CD4-positive, alpha-beta T cell treated with Interleukin-6 for 4 hours (primary cell): ENCODE results near the gene FAM72D.
"Not testable (repeated sequence)": the region's sequence is repeated elsewhere in the genome, so short reads cannot be mapped to it uniquely, and the experiment has no call there.

ENCODE experiments used
- DNase-seq: peaks from one replicate; pipeline ENCODE4 v3.0.0-alpha.2; 2020; ENCODE audit warnings: mixed read lengths

Gene FAM72D

DNA sequence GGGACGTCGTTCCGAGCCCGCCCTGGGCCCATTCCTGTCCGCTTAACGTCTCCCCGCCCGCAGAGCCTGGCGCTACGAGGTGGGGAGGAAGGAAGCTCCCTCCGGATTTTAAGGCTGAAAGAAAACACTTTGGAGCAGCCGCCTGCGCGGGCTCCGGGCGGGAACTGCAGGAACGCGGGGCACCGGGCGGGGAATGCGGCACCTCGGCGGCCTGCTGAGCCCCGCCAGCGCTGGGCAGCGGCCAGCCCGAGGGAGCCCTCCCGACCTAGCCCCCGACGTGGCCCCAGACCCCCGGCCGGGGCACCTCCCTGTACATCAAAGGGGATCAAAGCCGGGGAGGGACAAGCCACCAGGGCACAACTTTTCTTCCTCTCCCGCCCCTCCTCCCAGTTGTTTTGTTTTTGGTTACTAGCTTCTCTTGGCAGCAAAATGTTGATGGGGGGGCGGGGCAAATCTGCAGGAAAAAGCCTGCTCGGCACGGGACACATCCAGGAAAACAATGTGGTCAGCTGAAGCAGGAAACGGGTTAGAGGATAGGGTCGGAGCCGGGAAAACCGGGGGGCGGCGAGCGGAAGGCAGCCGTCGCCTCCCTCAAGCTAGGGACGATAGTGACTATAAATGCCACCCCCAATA is 2.1 kb upstream of the FAM72D start:
- DNase-seq = peak; percentile 3

DNA sequence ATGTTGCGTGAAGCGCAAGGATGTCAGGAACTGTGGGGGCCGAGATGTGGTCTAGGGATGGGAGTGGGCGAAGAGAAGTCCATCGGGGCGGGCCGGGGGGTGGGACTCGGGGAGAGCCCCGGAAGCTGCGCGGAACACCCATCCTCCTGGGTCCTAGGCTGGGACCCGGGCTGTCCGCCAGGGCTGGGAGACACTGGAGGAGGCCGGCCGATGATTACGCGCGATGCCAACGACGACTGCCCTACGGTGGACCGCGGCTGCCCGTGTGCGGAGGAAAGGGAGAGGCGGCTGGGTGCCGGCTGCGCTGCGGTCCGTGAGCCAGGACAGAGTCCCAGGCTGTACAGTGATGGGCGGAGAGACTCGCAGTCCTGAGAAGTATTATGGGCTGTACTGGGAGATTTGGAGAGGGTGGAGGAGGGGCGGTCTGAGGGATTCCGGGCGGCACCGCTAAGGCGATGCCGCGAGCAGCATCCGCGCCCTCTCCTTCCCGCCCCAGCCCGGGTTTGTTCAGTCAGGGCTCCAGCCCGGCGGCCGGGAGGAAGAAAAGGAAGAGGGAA is 1.0 kb upstream of the FAM72D start:
- DNase-seq = not testable (repeated sequence)

DNA sequence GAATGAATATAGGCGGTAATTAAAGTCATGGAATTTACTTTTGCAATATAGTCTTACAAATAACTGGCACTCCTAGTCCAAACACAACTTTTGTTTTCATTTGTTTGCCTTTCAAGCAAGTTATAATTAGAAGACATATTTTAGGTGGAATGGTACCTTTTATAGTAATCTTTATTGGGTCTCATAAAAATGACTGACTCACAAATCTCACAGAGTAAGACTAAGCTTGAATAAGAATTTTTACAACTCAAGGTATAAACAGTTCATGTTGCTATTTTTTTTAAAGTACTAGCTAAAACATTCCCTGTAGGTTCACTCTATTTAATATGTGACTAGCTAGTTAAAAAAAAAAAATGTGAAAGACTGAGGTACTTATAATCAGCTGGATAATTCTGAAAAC is 6.0 kb downstream of the FAM72D start:
- DNase-seq = not testable (repeated sequence)

DNA sequence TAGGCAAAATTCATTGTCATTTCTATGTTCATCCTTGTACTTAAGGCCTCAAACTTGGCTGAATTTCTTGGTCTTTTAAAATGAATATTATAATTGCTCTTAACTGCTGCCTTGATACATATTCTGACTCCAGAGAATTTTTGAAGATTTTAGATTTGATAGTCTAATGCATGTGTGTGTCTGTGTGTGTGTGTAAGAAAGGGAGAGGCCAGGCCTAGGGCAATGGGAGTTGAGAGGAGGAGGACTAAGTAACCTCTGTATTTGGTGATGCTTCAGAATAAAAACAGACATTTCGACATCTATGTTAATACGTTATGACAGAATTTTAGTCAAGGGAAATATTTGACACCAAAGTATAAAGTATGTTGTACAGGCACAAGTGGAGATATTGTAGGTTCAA is 7.5 kb downstream of the FAM72D start:
- DNase-seq = not testable (repeated sequence)

DNA sequence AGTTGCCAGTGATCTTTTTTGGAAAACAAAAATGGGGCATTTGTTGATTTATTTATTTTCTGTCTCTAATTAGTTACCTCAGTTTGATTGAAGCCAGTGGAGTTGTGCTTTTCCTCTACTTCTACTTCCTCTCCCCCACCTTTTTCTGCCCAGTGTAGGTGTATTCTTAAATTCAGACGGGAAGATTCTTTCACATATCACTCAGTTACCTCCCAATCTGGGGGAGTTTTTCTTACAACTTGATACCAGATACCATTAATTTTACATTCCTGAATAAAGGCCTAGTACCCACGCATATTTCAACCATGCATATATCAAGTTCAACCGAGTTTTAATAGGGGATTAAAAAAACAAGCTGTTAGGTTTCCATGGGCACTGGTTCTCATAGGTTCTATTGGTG is 15.9 kb downstream of the FAM72D start:
- DNase-seq = not testable (repeated sequence)

- not testable (repeated sequence) for DNase-seq
Measured at GRCh38 chr1:145112703-145113102, 16.9 kb downstream of the FAM72D start.

GRCh38 chr1:145114560-145115057 is 18.8 kb downstream of the FAM72D start:
- DNase-seq = not testable (repeated sequence)

GRCh38 chr1:145115587-145116493 is 20.1 kb downstream of the FAM72D start:
- not testable (repeated sequence) for DNase-seq

- DNase-seq = not testable (repeated sequence)
Measured at GRCh38 chr1:145119842-145120241, 24.1 kb downstream of the FAM72D start.

DNA sequence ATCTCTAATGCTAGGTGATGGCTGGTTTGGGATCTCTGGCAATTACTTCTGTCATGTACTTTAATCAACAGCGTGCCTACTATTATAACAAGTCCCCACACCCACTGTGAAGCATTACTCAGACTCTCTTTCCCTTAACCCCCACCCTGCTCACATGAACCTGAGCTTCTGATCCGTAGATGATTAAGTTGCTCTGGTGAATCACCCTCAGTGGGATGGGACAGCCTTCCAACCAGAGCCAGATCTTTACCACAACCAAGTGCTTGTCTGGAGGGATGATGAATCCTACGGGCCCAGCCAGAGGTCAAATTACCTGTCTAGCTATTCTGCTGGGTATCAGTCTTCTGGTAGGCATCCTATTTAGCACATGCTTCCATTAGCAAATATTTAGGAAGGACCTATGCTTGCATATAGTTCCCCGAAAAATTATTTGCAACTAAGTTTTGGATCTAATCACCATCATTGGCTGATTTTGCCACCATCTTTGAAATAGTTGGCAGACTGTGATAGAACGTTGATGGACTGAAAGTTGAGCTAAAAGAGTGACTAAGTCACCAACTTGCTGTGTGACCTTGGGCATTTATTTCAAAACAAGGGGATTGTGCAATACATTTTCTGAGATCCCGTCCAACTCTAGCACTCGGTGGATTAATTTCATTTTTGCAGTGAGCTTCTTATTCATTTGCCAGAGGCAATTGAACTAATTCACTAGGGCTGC is 26.7 kb downstream of the FAM72D start:
- DNase-seq = not testable (repeated sequence)

DNA sequence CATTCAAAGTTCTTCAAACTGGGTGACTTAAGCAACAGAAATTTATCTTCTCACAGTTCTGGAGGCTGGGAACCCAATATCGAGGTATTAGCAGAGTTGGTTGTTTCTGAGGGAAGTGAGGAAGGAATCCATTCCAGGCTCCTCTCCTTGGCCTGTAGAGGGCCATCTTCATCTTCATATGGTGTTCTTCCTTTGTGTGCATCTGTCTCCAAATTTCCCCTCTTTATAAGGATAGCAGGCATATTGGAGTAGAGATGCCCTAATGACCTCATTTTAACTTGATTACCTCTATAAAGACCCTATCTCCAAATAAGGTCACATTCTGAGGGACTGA is 27.3 kb downstream of the FAM72D start:
- DNase-seq = not testable (repeated sequence)

GRCh38 chr1:145123992-145124641 is 28.3 kb downstream of the FAM72D start:
- not testable (repeated sequence) for DNase-seq

GRCh38 chr1:145125112-145125511 is 29.3 kb downstream of the FAM72D start:
- DNase-seq = not testable (repeated sequence)

DNA sequence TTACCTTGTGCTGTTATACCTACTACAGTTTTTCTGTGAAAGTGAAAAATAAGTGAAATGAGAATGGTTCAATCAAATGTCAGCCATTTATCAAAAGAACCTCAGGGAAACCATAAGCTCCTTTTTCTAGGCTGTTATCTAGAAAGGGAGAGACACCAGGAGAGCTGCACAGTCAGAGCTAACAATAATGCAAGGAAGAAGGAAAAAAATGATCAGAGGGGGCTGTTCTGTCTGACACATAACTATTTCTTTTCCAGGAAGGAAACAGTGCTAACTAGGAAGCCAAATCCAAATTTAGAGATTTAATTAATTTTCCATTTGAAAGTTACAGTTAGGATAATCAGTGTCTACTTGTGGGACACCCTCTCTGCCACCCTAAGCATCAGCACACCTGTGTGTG is 31.4 kb downstream of the FAM72D start:
- DNase-seq = not testable (repeated sequence)

GRCh38 chr1:145128697-145129469 is 33.1 kb downstream of the FAM72D start:
- not testable (repeated sequence) for DNase-seq

DNA sequence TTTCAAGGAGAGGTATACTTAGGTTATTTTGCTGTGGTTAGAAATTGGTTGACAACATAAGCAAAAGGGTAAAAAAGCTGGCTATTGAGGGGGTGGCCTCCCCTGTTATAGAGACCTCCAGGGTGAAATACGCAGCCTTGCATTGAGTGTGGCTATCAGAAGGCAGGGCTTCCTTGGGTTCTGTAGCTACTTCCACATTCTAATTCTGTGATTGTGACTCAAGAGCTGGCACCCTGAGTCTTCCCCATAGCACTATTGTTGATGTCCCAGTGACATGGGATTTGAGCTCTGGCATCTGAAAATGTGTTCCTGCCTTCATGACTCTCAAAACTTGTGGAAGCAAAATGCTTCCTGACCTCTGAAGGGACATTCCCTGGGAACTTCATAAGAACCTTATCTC is 38.7 kb downstream of the FAM72D start:
- DNase-seq = not testable (repeated sequence)

DNA sequence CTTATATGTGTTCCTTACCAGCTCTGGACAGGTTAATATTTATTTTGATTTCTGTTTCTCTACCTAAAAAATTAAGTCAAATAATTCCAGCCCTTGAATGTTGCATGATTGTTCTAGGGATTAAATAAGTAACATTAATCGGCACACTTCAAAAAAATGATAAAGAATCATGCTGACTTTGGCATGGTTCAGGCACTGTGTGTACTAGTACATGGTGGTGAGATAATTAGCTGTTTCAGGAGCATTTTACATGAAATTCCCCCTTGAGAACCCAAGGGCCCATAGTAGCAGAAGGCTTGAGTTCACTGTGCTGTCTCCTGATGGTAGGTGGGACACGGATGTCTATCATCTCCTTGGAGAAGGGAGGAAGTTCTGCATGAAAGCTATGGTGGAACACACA is 44.8 kb downstream of the FAM72D start:
- DNase-seq = not testable (repeated sequence)

- not testable (repeated sequence) for DNase-seq
Measured at GRCh38 chr1:145144264-145144913, 48.6 kb downstream of the FAM72D start.

DNA sequence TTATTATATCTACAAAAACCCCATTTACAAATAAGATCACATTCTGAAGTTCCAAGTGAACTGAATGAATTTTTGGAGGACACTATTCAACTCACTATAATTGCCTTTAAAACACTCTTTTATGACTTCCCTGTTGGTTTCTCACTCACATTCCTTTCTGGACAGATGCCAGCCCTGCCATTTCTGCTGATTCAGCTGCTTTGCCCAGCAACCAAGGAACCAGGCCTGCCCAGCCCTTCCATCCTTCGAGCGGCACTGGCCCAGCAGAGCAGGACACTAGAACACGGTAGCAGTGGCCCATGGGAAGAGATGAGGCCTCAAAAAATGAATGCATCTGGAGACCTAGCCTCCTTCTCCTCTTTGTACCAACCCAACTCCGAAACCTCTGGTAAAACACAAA is 50.5 kb downstream of the FAM72D start:
- not testable (repeated sequence) for DNase-seq

GRCh38 chr1:145147172-145147571 is 51.4 kb downstream of the FAM72D start:
- not testable (repeated sequence) for DNase-seq

- not testable (repeated sequence) for DNase-seq
Measured at GRCh38 chr1:145155421-145155820, 59.6 kb downstream of the FAM72D start.
